K562 (cell line): ENCODE data around the gene NUP35. TPM values are rescaled to one million over a fixed set of nuclear protein-coding genes. Genes with fewer than 3 reads are reported as not detected.

Experiments
- CBX3 ChIP-seq, 2 experiments: IDR thresholded peaks; 1 replicate in 1 of 2; 2 replicates in 1 of 2; pipeline ENCODE4 v1.6.1; 2012; ENCODE audit warnings: inconsistent platforms in 2 of 2, low read length in 2 of 2, borderline replicate concordance in 1 of 2, control low read depth in 1 of 2
- DPF2 ChIP-seq: fragments of 450-650 bp; IDR thresholded peaks from 2 replicates; pipeline ENCODE4 v1.6.1; 2016
- KDM5B ChIP-seq: fragments of 200-600 bp; sonication (generic); IDR thresholded peaks from 2 replicates; pipeline ENCODE4 v1.6.1; 2012; ENCODE audit warnings: low read depth, mild to moderate bottlenecking, moderate library complexity, low read length, control low read depth, inconsistent platforms; ENCODE audit not compliant: insufficient replicate concordance
- MTA2 ChIP-seq: fragments of 450-650 bp; IDR thresholded peaks from 2 replicates; pipeline ENCODE4 v1.6.1; 2016; ENCODE audit warnings: low read depth
- NFRKB ChIP-seq: fragments of 450-650 bp; IDR thresholded peaks from 2 replicates; pipeline ENCODE4 v1.6.1; 2016; ENCODE audit warnings: low read depth
- NUFIP1 ChIP-seq: fragments of 450-650 bp; IDR thresholded peaks from 2 replicates; pipeline ENCODE4 v1.6.1; 2018; ENCODE audit not compliant: partially characterized antibody
- TCF3 ChIP-seq: sonication (generic); formaldehyde crosslinking; IDR thresholded peaks from 2 replicates; pipeline ENCODE4 v1.4.0; 2020; ENCODE audit warnings: mild to moderate bottlenecking, missing genetic modification reagents
- XRCC4 ChIP-seq: IDR thresholded peaks from one replicate; pipeline ENCODE4 v1.6.1; 2011; ENCODE audit not compliant: insufficient read depth, insufficient read length; ENCODE audit errors: extremely low read depth
- ZBTB33 ChIP-seq: sonication (generic); formaldehyde crosslinking; IDR thresholded peaks from 2 replicates; pipeline ENCODE4 v1.8.1; 2023; ENCODE audit warnings: mild to moderate bottlenecking, missing genetic modification reagents
- ZBTB40 ChIP-seq, 2 experiments: fragments of 450-650 bp in 1 of 2; sonication (generic) in 1 of 2; formaldehyde crosslinking in 1 of 2; IDR thresholded peaks; 2 replicates each; pipeline versions ENCODE4 v1.7.1 to v1.9.0; 2016 to 2022; ENCODE audit warnings: inconsistent platforms in 1 of 2, mild to moderate bottlenecking in 1 of 2, missing genetic modification reagents in 1 of 2
- ZC3H8 ChIP-seq: fragments of 450-650 bp; IDR thresholded peaks from 2 replicates; pipeline ENCODE4 v1.6.1; 2017
- ZNF347 ChIP-seq: fragments of 450-650 bp; formaldehyde crosslinking; IDR thresholded peaks from 2 replicates; pipeline ENCODE4 v1.4.0; 2020; ENCODE audit warnings: low read depth, mild to moderate bottlenecking, moderate library complexity
- polyA plus RNA-seq, 8 experiments: library from polyadenylated mRNA; depleted of rRNA in 4 of 8; stranded (reverse) in 5 of 8; unstranded in 3 of 8; fragments of >200 nt; fragmentation: Nextera tagmentation in 2 of 8; fragmentation: Illumina TruSeq in 1 of 8; extraction: Ambion mirVana in 2 of 8; extraction: Trizol in 1 of 8; gene quantifications; 2 replicates each; pipeline versions ENCODE4 v1.2.1 to v1.2.3, GENCODE V29; 2011 to 2014; ENCODE audit warnings: inconsistent platforms in 1 of 8, missing spikeins in 1 of 8
- total RNA-seq, 7 experiments: library from RNA; depleted of rRNA in 6 of 7; stranded (reverse); fragments of >200 nt in 6 of 7; fragmentation: Illumina TruSeq in 2 of 7; extraction: Trizol in 2 of 7; gene quantifications; 2 replicates each; pipeline versions ENCODE4 v1.2.1 to v1.2.3, GENCODE V29; 2011 to 2021; ENCODE audit warnings: low replicate concordance in 1 of 7

The NUP35 gene
- total and polyA plus RNA-seq, 9 of the 15 experiments (the other 6 are each of a cell fraction or from before 2014, with no cell fraction given) = 24.5 to 78.2 (median 51.1) TPM

DNA sequence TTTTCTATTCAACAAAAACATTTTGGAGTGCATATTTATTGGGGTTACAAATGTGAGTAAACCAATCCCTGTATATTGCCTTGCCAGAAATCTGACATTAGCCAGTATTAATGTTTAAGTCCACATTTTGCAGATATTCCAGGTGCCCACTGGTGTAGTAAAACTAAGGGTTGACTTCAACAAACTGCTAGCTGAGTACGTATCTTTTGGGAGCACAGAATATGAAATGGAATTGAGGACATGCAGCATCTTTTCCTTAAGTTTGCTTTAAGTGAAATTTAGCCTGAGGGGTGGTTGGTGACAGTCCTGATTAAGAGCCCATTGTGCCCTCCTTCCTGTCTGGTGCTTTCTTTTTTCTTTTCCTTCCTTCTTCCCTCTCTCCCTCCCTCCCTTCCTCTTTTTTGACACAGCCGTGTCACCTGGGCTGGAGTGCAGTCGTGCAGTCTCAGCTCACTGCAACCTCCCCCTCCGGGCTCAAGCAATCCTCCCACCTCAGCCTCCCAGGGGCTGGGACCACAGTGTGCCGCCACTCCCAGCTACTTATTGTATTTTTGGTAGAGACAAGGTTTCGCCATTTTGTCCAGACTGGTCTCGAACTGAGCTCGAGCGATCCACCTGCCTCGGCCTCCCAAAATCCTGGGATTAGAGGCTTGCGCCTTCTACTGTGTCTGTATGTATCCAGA, 1.6 kb downstream of the NUP35 start (continued):
- TF ChIP-seq ZBTB40 (IDR thresholded peaks at IDR 0.05) (peak; percentile 45), ZBTB40 (CRISPR knock-in tag; IDR thresholded peaks at IDR 0.05) (no peak), CBX3 (IDR thresholded peaks at IDR 0.05; ENCODE audit: borderline replicate concordance in 1 of 2, low read length in 2 of 2) (peak in 1 of 2 experiments; percentile 70; a peak in 2 of 3 replicates), KDM5B (no peak), ZC3H8 (peak; percentile 88; the same call in 1 of the 2 replicates), XRCC4 (no peak), ZBTB33 (peak; percentile 93), DPF2 (peak; percentile 61), NUFIP1 (no peak), ZNF347 (no peak), MTA2 (peak; percentile 17; the same call in 1 of the 2 replicates), NFRKB (0 out of 2 replicates have a peak, but pooled peaks have one; percentile 47), TCF3 (CRISPR knock-in tag) (no peak)
